ENCODE measurements around the gene HYAL3. TPM values are rescaled to one million over a fixed set of nuclear protein-coding genes. Genes with fewer than 3 reads are reported as not detected.

The HYAL3 gene
- total RNA-seq, 6 experiments from 2014 or later: 4.7 to 8.3 (median 5.8) TPM

GRCh38 chr3:50293079-50293801 lies 6.0 kb downstream of the HYAL3 start:
- TF ChIP-seq CTCF (IDR thresholded peaks at IDR 0.05): no peak
- Mint-ChIP-seq H3K4me1 (ENCODE audit: low read depth) (peaks cover 24% of the 10 kb centered on the region), H3K36me3 (ENCODE audit: low read depth) (peaks cover 5% of the 10 kb centered on the region), H3K27me3 (ENCODE audit: insufficient read depth) (peaks cover 1% of the 10 kb centered on the region; the same call in 1 of the 2 replicates), H3K4me3 (peak overlapping the region; percentile 92), H3K9me3 (no peaks in the 10 kb centered on the region), H3K27ac (peak overlapping the region; percentile 95)
- no peak for DNase-seq

- peak; percentile 98 for DNase-seq
- peaks cover 1% of the 10 kb centered on the region; the same call in 1 of the 2 replicates for H3K27me3 Mint-ChIP-seq (ENCODE audit: insufficient read depth)
- peaks cover 20% of the 10 kb centered on the region for H3K4me1 Mint-ChIP-seq (ENCODE audit: low read depth)
- TF ChIP-seq CTCF (IDR thresholded peaks at IDR 0.05): no peak
- peaks cover 5% of the 10 kb centered on the region for H3K36me3 Mint-ChIP-seq (ENCODE audit: low read depth)
- peak within 1 kb of the TSS; percentile 95 for H3K27ac Mint-ChIP-seq
- H3K4me3 Mint-ChIP-seq: peak within 1 kb of the TSS; percentile 92
- H3K9me3 Mint-ChIP-seq: no peaks in the 10 kb centered on the region
These were observed 6.8 kb downstream of the HYAL3 start, which contains the start of gene IFRD2 for GRCh38 chr3:50292159-50293078. Gene IFRD2 (minus strand): TSS chr3:50292429. CDS start chr3:50292274, 155 bp downstream.

GRCh38 chr3:50290161-50290641 lies 9.0 kb downstream of the HYAL3 start:
- TF ChIP-seq CTCF (IDR thresholded peaks at IDR 0.05): no peak
- no peak for DNase-seq
- H3K9me3 Mint-ChIP-seq: no peaks in the 10 kb centered on the region
- peaks cover 20% of the 10 kb centered on the region for H3K4me1 Mint-ChIP-seq (ENCODE audit: low read depth)
- no peak overlapping the region for H3K27ac Mint-ChIP-seq
- no peak overlapping the region for H3K4me3 Mint-ChIP-seq
- peaks cover 10% of the 10 kb centered on the region for H3K36me3 Mint-ChIP-seq (ENCODE audit: low read depth)
- H3K27me3 Mint-ChIP-seq (ENCODE audit: insufficient read depth): peaks cover 1% of the 10 kb centered on the region; the same call in 1 of the 2 replicates

GRCh38 chr3:50289130-50289529 lies 10.1 kb downstream of the HYAL3 start:
- Mint-ChIP-seq H3K4me1 (ENCODE audit: low read depth) (peaks cover 20% of the 10 kb centered on the region), H3K27ac (no peak overlapping the region), H3K4me3 (no peak overlapping the region), H3K36me3 (ENCODE audit: low read depth) (peaks cover 10% of the 10 kb centered on the region), H3K27me3 (ENCODE audit: insufficient read depth) (peaks cover 1% of the 10 kb centered on the region; the same call in 1 of the 2 replicates), H3K9me3 (no peaks in the 10 kb centered on the region)
- no peak for TF ChIP-seq CTCF (IDR thresholded peaks at IDR 0.05)
- DNase-seq: no peak

GRCh38 chr3:50288387-50289007 lies 10.7 kb downstream of the HYAL3 start:
- H3K36me3 Mint-ChIP-seq (ENCODE audit: low read depth): peaks cover 10% of the 10 kb centered on the region
- no peak for TF ChIP-seq CTCF (IDR thresholded peaks at IDR 0.05)

More at GRCh38 chr3:50288387-50289007, 10.7 kb downstream of the HYAL3 start:
- no peak for DNase-seq
- H3K4me1 Mint-ChIP-seq (ENCODE audit: low read depth): peaks cover 20% of the 10 kb centered on the region
- no peak overlapping the region for H3K27ac Mint-ChIP-seq
- H3K27me3 Mint-ChIP-seq (ENCODE audit: insufficient read depth): peaks cover 1% of the 10 kb centered on the region; the same call in 1 of the 2 replicates
- no peaks in the 10 kb centered on the region for H3K9me3 Mint-ChIP-seq
- no peak overlapping the region for H3K4me3 Mint-ChIP-seq

All from HFFc6 (cell line).